Measurements from ENCODE around the gene ERMARD.

Gene ERMARD

GRCh38 chr6:169803816-169804340 lies 52.5 kb downstream of the ERMARD start:
- no peak for TF ChIP-seq CTCF (conservative IDR thresholded peaks at IDR 0.05; ENCODE audit: low read depth)
- ChIA-PET CTCF (interaction anchor here (0.6 to 4.7 kb wide), 3 partner anchors 10 to 28 kb away, joined by 3 to 29 read pairs (median 15); no protein-coding TSS in a partner anchor), POLR2A (ENCODE audit: low non-redundant PET) (no interaction called here)
- no peak overlapping the region for H3K27ac ChIP-seq
- DNase-seq (ENCODE audit: low spot score) = no peak

- TF ChIP-seq CTCF (conservative IDR thresholded peaks at IDR 0.05; ENCODE audit: low read depth) = no peak
- no peak overlapping the region for H3K27ac ChIP-seq
- DNase-seq (ENCODE audit: low spot score) = no peak
- POLR2A ChIA-PET (ENCODE audit: low non-redundant PET) = no interaction called here
- CTCF ChIA-PET = interaction anchor here (0.6 to 4.7 kb wide), 3 partner anchors 10 to 27 kb away, joined by 3 to 29 read pairs (median 15); no protein-coding TSS in a partner anchor
Observed at GRCh38 chr6:169804427-169804826, 53.0 kb downstream of the ERMARD start.

GRCh38 chr6:169805242-169805838 lies 53.9 kb downstream of the ERMARD start:
- POLR2A ChIA-PET (ENCODE audit: low non-redundant PET) = no interaction called here

GRCh38 chr6:169806701-169807100 lies 55.3 kb downstream of the ERMARD start:
- TF ChIP-seq CTCF (conservative IDR thresholded peaks at IDR 0.05; ENCODE audit: low read depth) = no peak
- CTCF ChIA-PET = interaction anchor here (1.1 to 4.7 kb wide), 3 partner anchors 12 to 25 kb away, joined by 4 to 29 read pairs (median 6); no protein-coding TSS in a partner anchor
- POLR2A ChIA-PET (ENCODE audit: low non-redundant PET) = no interaction called here
- DNase-seq (ENCODE audit: low spot score) = no peak
- H3K27ac ChIP-seq = no peak overlapping the region

More at GRCh38 chr6:169805242-169805838, 53.9 kb downstream of the ERMARD start:
- TF ChIP-seq CTCF (conservative IDR thresholded peaks at IDR 0.05; ENCODE audit: low read depth) = no peak
- no peak overlapping the region for H3K27ac ChIP-seq
- CTCF ChIA-PET = interaction anchor here (3.1 to 4.7 kb wide), 2 partner anchors 15 to 26 kb away, joined by 15 to 29 read pairs; no protein-coding TSS in a partner anchor
- no peak for DNase-seq (ENCODE audit: low spot score)

GRCh38 chr6:169807229-169807628 lies 55.8 kb downstream of the ERMARD start:
- no peak overlapping the region for H3K27ac ChIP-seq
- CTCF ChIA-PET = interaction anchor here (2.3 to 4.7 kb wide), 2 partner anchors 17 to 25 kb away, joined by 6 to 29 read pairs; no protein-coding TSS in a partner anchor
- POLR2A ChIA-PET (ENCODE audit: low non-redundant PET) = no interaction called here
- TF ChIP-seq CTCF (conservative IDR thresholded peaks at IDR 0.05; ENCODE audit: low read depth) = no peak
- no peak for DNase-seq (ENCODE audit: low spot score)

GRCh38 chr6:169807699-169808607 lies 56.5 kb downstream of the ERMARD start:
- CTCF ChIA-PET = interaction anchor here (2.3 kb wide), 1 partner anchor 24 kb away, joined by 6 read pairs; no protein-coding TSS in a partner anchor
- no peak for TF ChIP-seq CTCF (conservative IDR thresholded peaks at IDR 0.05; ENCODE audit: low read depth)
- POLR2A ChIA-PET (ENCODE audit: low non-redundant PET) = interaction anchor here (0.6 kb wide), 1 partner anchor 482 kb away, joined by 3 read pairs; no protein-coding TSS in a partner anchor
- no peak for DNase-seq (ENCODE audit: low spot score)
- no peak overlapping the region for H3K27ac ChIP-seq

All from RWPE1 (cell line).